ENCODE data around the gene PRM1.
"Not testable (repeated sequence)": the region's sequence is repeated elsewhere in the genome, so short reads cannot be mapped to it uniquely, and the experiment has no call there.

Gene PRM1

DNA sequence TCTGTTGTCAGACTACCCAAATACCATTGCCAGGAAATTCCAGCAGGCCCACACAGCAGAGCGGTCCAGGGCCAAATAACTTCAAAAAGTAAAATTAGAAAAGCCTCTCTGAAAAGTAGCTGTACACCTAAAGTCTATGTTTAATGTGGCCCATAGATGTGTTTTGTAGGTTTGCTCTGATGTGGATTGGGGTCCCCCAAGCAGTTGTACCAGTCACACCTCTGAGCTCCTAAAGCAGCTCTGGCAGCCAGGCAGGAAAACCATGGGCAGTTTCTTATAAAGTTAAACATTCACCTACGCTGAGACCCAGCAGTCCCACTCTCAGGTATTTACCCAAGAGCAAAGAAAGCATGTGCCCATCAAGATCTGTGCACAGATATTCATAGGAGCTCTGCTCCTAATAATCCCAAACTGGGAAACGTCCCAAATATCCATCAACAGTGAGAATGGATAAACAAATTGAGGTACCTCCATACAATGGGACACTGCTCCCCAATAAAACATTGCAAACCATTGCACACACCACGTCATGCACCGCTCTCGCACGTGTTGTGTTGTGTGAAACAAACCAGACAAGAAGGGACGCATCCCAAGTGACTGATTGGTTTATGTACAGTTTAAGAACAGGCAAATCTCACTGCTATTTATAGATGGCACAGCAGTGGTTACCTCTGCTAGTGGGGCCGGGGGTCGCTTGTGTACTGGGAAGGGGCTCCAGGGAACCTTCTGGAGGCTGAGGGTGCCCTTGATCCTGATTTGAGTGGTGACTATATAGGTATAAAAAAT lies 15.8 kb upstream of the PRM1 start:
- DNase-seq = no peak

DNA sequence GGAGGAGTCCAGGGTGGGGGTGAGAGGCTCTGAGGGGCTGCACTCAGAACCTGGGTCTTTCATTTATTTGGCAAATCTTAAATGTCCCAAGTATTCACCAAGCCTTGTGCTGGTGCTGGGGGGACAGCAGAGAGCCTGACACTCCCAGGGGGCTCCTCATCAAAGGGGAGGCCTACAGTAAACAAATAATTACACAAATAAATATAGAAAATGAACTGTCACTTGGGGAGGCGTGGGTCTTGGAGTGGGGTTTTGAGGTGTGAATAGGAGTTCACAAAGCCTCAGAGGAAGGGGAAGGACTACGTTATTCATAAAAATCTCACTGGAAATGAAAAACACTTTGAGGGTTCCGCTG lies 15.2 kb upstream of the PRM1 start:
- DNase-seq = no peak

- no peak for DNase-seq
Measured at GRCh38 chr16:11295672-11296071, 14.5 kb upstream of the PRM1 start.

GRCh38 chr16:11292076-11292748 lies 11.1 kb upstream of the PRM1 start:
- DNase-seq = no peak

DNA sequence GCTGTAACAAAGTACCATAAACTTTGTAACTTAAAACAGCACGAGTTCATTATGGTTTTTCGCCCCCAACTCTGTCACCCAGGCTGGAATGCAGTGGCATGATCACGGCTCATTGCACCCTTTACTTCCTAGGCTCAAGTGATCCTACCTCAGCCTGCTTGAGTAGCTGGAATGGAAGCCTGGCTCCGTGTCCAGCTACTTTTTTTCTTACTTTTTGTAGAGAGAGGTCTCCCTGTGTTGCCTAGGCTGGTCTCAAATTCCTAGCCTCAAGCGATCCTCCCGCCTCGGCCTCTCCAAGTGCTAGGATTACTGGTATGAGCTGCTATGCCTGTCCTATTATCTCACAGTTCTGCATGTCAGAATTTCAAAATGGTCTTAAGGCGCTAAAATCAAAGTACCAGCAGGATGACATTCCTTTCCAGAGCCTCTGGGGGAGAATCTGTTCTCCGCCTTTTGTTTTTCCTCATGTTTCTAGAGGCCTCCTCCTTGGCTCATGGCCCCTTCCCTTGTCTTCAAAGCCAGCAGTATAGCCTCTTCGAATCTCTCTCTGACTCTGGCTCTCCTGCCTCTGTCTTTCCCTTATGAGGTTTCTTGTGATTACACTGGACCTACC lies 10.1 kb upstream of the PRM1 start:
- DNase-seq = no peak

GRCh38 chr16:11290102-11290893 lies 9.2 kb upstream of the PRM1 start:
- no peak for DNase-seq

GRCh38 chr16:11289696-11290095 lies 8.6 kb upstream of the PRM1 start:
- not testable (repeated sequence) for DNase-seq

- no peak for DNase-seq
Measured at GRCh38 chr16:11289202-11289601, 8.1 kb upstream of the PRM1 start.

GRCh38 chr16:11285842-11286241 lies 4.7 kb upstream of the PRM1 start:
- DNase-seq = no peak

DNA sequence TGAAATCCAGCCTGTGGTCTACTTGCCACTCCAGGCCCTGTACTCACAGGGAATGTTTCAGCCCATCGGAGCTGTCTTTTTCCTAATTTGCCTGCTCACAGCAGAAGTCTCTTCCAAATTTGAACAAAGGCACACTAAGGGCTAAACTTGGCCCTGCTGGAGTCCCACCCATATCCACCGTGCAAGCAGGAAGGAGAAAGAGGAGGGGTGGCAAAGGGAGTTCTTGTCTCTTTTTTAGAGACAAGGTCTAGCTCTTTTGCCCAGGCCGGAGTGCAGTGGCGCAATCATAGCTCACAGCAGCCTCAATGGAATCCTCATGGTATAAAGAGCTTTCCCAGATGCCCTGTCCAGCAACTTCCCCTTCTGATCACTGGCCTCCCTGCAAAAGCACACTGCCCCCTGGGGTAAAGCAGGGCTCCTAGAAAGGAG lies 2.7 kb upstream of the PRM1 start:
- DNase-seq = no peak

GRCh38 chr16:11278681-11279628 lies 2.2 kb downstream of the PRM1 start:
- no peak for DNase-seq

DNA sequence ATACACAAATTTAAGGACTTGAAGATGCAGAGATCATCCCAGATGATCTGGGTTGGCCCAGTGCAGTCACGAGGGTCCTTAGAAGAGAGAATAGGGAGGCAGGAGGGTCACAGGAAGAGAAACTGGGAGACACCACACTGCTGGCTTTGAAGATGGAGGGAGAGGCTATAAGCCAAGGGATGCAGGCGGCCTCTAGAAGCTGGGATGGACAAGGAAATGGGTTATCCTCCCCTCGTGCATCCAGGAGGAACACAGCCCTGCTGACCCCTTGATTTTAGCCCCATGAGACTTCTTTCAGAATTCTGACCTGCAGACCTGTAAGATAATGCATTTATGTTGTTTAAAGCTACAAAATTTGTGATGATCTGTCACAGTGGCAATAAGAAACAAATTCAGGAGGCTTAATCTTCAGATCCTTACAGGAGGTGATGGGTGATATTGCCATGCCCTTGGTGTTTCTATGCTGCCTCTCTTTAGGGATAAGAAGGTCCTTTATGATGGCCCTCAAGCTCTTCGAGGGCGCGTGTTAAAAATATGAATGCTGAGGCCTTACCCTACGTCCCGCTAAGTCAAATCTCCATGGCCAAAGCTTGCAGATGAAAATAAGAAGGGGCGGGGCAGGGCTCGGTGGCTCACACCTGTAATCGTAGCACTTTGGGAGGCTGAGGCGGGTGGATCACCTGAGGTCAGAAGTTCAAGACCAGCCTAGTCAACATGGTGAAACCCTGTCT lies 3.4 kb downstream of the PRM1 start:
- DNase-seq = no peak

- DNase-seq = no peak
Measured at GRCh38 chr16:11276896-11277593, 4.1 kb downstream of the PRM1 start.

GRCh38 chr16:11276143-11276895 lies 4.8 kb downstream of the PRM1 start, which contains the start of gene PRM2:
TSS of gene PRM2 (minus strand) at chr16:11276480. CDS start at chr16:11276370, 110 bp downstream.
- DNase-seq = no peak

GRCh38 chr16:11274964-11275363 lies 6.2 kb downstream of the PRM1 start:
- no peak for DNase-seq

GRCh38 chr16:11273721-11274324 lies 7.3 kb downstream of the PRM1 start:
- no peak for DNase-seq

DNA sequence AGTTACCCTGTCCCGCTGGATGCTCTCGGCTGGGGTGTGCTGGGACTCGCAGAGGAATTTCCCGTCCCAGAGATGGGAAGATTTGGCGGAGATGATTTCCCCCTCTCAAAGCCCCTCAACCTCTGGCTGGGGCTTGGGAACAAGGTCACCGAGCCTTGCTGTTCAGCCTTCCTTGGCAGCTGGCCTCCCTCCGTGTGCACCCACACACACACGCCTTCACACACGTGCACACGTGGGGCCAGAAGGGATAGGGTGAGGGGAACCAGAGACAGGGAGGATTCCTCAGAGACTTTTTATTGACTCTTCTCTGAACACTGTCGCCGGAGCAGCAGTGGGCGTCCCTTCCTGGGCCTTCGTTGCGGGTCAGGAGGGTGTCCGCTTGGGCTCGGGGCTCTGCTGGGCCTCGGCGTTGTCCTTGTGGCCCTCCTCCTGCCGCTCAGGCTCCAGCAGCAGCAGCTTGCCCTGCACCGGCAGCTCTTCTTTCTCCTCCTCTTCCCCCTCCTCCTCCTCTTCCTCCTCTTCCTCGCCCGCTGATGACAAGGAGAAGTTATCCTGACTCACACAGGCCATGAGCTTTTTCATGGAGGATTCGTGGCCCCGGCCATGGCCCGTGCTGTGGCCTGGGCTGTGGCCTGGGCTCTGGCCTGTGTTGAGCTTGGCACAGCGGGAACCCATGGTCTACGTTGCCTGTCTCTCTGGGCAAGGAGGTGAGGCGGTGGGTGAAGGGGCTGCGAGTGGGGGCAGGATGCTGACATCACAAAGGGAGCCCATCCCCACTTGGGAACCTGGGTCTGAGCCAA lies 8.0 kb downstream of the PRM1 start, which contains the start of gene PRM3:
Gene PRM3, minus strand, starts transcription at position 709 of the 800 bp plus-strand sequence. Its CDS starts 34 bp downstream, at position 675.
- DNase-seq = no peak

DNA sequence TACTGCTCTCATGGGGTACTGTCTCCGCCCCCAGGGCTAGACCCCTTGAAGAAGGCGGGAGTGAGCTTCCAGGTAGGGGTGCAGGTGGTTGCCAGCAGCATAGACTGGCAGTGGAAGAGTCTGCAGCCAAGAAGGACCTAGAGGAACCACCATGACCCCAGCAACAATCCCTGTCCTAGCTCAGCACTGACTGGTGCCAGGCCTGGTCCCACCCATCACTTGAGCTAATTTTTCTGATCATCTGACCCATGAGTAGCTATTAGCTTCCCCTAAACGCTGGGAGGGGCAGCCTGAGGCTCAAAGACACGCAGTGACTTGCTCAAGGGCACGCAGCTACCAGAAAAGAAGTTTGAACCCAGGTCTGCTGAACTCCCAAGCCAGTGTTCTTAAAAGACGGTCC lies 8.6 kb downstream of the PRM1 start:
- no peak for DNase-seq
